Fibroblast of pulmonary artery (primary cell): Measurements from ENCODE around the gene KPTN.

Experiments
- DNase-seq: peaks from one replicate; pipeline ENCODE4 v3.0.0-alpha.2; 2010; ENCODE audit warnings: low read depth
- H3K4me3 ChIP-seq: replicated peaks from 2 replicates; pipeline ENCODE4 v1.5.1; 2011; ENCODE audit warnings: low read depth, mild to moderate bottlenecking, control low read depth, low read length, moderate library complexity
- TF ChIP-seq, protein P1 (sequence below): IDR thresholded peaks from 2 replicates; pipeline ENCODE4 v1.5.1; 2011; ENCODE audit warnings: mild to moderate bottlenecking, control low read depth, low read length, inconsistent platforms; ENCODE audit errors: missing control alignments

The KPTN gene

DNA sequence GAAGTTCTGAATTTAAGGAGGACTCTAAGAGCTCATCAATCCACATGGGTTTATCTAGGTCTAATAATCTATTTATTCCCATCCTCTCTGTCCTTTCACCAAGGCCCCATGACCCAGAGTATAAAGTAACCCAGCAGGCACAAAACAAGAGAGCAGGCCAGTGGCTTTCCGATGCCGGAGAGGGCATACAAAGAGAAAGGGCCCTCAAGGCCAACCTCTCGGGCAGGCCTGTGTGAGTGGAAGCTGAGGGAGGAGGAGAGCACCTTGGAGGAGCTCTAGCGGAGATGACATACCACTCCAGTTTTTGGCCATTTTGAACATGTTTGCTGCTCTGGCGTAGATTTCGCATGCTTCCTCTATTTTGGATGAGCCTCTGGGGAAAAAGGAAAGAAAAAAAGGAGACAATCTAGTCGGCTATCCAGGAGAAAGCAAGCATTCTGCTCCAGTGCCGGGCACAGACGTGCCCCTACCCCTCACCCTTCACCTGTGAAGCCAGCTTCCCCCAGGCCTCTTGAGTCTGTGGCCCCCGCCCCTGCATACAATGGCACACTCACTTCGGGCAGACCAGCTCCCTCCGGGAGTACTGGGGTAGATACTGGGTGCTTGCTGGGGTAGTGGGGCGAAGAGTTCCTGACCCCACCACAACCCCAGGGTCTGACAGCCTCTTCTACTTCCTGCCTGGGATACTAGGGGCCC lies 19.3 kb upstream of the KPTN start:
- H3K4me3 ChIP-seq = no peak overlapping the region
- TF ChIP-seq, protein P1, sequence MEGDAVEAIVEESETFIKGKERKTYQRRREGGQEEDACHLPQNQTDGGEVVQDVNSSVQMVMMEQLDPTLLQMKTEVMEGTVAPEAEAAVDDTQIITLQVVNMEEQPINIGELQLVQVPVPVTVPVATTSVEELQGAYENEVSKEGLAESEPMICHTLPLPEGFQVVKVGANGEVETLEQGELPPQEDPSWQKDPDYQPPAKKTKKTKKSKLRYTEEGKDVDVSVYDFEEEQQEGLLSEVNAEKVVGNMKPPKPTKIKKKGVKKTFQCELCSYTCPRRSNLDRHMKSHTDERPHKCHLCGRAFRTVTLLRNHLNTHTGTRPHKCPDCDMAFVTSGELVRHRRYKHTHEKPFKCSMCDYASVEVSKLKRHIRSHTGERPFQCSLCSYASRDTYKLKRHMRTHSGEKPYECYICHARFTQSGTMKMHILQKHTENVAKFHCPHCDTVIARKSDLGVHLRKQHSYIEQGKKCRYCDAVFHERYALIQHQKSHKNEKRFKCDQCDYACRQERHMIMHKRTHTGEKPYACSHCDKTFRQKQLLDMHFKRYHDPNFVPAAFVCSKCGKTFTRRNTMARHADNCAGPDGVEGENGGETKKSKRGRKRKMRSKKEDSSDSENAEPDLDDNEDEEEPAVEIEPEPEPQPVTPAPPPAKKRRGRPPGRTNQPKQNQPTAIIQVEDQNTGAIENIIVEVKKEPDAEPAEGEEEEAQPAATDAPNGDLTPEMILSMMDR = no peak
- DNase-seq = no peak

DNA sequence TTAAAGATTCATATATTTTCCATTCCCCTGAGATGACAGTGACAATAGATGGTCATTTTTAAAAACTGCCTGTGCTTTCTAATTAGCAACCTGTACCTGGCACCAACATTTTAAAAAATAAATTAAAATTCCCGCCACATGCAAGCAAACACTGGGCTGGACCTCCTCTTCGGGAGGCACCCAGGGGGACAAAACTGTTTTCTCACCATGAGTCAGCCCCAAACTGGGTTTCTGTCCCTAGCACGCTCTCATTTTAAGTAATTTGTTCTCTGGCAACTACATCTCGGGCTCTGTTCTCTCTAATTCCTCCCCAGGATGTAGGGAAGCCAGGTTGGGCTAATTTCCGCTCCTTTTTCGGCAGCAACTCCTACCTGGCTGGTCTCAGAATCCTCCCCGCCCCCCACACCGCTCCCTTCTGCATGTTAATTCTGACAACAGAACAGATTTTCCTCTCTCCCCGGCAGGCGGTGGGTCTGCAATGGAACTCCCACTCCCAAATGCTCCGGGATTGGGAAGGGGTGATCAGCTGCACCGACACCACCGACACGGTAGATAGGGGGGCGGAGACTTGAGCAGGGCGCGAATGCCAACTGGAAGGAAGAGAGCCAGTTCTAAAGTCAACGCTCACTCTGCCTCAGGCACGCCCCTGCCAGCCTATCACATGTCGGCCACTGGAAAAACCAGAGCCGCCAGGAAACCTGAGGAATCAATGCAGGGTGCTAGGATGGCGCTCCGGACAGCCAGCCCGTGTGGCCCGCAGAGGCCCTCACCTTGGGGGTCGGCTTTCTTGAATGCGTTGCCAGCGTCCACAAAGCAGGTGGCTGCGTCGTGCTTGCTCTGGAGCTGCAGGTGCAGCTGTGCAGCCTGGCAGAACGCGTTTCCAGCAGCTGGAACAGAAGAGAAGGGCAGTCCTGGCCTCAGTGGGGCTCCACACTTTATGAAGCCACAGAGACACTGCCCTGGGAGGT lies 16.1 kb upstream of the KPTN start:
- no peak overlapping the region for H3K4me3 ChIP-seq
- no peak for DNase-seq
- TF ChIP-seq, protein P1 = no peak

DNA sequence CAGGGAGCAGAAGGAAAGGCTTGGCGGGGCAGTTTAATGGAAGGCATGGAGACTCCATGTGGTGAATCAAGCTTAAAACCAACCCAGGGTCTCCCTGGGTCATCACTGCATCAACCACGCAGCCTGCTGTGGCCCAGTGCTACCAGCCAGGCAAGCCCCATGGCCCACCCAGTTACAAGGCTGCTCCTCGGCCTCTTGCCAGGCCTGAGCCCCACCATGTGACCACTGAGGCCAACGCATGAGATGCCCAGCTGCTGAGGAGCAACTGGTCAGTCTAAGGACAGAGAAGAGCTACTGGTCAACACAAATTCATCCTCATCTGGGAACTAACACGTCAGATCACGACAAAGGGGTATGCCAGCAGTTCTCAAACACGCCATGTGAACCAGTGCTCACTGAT lies 15.4 kb upstream of the KPTN start:
- TF ChIP-seq, protein P1 = no peak

DNA sequence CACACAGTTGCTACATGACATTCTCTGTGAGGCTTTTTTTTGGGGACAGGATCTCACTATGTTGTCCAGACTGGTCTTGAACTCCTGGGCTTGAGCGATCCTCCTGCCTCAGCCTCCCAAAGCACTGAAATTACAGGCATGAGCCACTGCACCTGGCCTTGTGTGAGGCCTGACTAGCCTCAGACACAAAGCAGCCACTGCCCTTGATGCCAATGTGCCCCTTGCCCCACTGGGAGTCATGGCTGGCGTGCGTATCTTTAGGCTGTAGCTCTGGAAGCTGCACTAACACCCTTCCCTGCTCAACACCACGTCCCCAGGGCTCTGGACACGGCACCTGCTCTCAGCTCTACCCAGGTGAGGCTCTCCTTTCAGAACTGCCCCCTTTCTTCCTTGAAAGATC lies 14.5 kb upstream of the KPTN start:
- TF ChIP-seq, protein P1 = no peak
- no peak overlapping the region for H3K4me3 ChIP-seq
- no peak for DNase-seq

More for the DNA sequence above, 15.4 kb upstream of the KPTN start:
- no peak overlapping the region for H3K4me3 ChIP-seq
- DNase-seq = no peak

DNA sequence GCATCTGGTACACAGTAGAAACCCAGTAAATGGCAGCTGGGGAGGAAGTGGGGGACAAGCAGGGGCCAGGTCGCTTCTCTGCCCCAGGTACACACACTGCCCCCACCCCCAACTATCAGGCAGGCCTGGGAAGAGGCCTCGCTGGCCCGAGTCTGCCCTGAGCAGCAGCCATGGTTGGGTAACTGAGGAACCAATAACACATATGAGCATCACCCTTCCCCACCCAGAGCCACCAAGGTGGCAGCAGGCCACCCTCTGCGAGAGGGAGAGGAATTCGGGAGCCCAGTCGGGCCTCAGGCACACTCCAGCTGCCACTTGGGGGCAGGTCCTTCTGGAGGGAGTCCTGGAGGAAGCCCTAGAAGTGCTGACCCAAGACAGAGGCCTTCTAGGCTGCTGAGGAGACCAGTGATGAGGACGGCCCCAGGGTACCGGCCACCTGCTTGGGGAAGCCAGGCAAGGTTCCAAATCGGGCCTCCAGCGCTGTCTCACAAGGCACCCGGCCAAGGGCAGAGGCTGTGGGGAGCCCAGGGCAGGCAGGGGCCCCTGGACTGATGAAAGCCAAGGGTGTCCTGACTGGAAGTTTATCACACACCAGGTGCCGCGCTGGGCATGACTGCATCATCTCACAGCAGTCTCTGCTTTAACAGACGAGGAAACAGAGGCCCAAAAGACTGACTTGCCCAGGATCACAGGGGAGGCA lies 14.0 kb upstream of the KPTN start:
- no peak for DNase-seq
- no peak overlapping the region for H3K4me3 ChIP-seq
- TF ChIP-seq, protein P1 = no peak

DNA sequence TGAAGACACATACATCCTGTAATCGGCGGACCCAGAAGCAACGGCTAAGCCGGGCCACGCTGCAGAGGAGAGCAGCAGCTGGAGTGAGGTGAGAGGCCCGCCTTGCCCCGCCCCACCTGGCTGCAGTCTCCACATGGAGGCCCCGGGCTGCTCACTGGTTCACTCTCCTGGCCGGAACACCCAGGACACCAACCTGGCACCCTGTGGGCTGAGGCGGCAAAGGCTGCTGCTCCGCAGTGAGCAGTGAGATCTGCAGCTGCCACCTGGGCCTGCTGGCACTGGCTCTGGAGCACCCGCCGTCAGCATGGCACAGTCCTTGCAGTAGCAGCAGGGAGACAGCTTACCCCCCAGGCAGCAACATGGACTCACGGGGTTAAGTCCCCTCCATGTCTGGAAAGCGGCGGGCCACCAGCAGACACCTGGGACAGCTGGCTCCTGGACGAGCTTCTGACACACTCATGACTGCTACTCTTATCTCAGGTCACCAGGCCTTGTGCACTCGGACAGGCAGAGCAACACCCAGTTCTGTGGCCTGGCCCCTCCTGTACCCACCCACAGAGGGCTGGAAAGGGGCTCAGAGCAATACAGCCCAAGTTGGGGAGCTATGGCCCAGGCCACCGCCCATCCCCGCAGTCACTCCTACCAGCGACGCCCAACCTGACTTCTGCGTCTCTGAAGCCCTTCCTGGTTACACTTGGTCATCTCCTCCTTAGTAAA lies 13.2 kb upstream of the KPTN start:
- no peak overlapping the region for H3K4me3 ChIP-seq
- TF ChIP-seq, protein P1 = no peak
- no peak for DNase-seq
